HepG2 (cell line): ENCODE data around the gene SGSM1. TPM values are rescaled to one million over a fixed set of nuclear protein-coding genes. Genes with fewer than 3 reads are reported as not detected.

Source experiments
- GFI1 ChIP-seq: sonication (generic); formaldehyde crosslinking; IDR thresholded peaks from 2 replicates; pipeline ENCODE4 v1.5.0; 2020; ENCODE audit warnings: missing genetic modification reagents, mild to moderate bottlenecking, borderline replicate concordance
- GTF2F1 ChIP-seq: fragments of 150-350 bp; IDR thresholded peaks from 2 replicates; pipeline ENCODE4 v1.6.1; 2014; ENCODE audit warnings: low read length
- HNF4A ChIP-seq: sonication (generic); formaldehyde crosslinking; IDR thresholded peaks from 2 replicates; pipeline ENCODE4 v1.4.0; 2020; ENCODE audit warnings: missing genetic modification reagents
- LCORL ChIP-seq, 2 experiments: fragments of 450-650 bp in 1 of 2; sonication (generic) in 1 of 2; formaldehyde crosslinking in 1 of 2; IDR thresholded peaks; 2 replicates each; pipeline versions ENCODE4 v1.5.0 to v1.6.1; 2017 to 2020; ENCODE audit warnings: antibody characterized with exemption in 1 of 2, missing genetic modification reagents in 1 of 2
- MIXL1 ChIP-seq: IDR thresholded peaks from 2 replicates; pipeline ENCODE4 v1.6.1; 2016
- RFXANK ChIP-seq: IDR thresholded peaks from 2 replicates; pipeline ENCODE4 v1.6.1; 2016
- SIN3A ChIP-seq: IDR thresholded peaks from 2 replicates; pipeline ENCODE4 v1.6.1; 2011; ENCODE audit warnings: low read depth, mild to moderate bottlenecking, control low read depth, low read length, borderline replicate concordance
- SMC3 ChIP-seq: IDR thresholded peaks from 2 replicates; pipeline ENCODE4 v1.6.1; 2011; ENCODE audit warnings: low read length, improper control_type of control experiment
- ZNF318 ChIP-seq: sonication (generic); formaldehyde crosslinking; IDR thresholded peaks from 2 replicates; pipeline ENCODE4 v1.4.0; 2020; ENCODE audit warnings: mild to moderate bottlenecking, missing genetic modification reagents
- ZNF550 ChIP-seq: sonication (generic); formaldehyde crosslinking; IDR thresholded peaks from 2 replicates; pipeline ENCODE4 v1.4.0; 2020; ENCODE audit warnings: mild to moderate bottlenecking, missing genetic modification reagents, borderline replicate concordance
- ZNF652 ChIP-seq: IDR thresholded peaks from 2 replicates; pipeline ENCODE4 v1.6.1; 2016; ENCODE audit warnings: low read depth, borderline replicate concordance
- polyA plus RNA-seq, 8 experiments: library from polyadenylated mRNA; depleted of rRNA in 3 of 8; stranded (reverse) in 7 of 8; unstranded in 1 of 8; fragments of >200 nt; fragmentation: Illumina TruSeq in 4 of 8; extraction: Trizol in 4 of 8; gene quantifications; 2 replicates each; pipeline versions ENCODE4 v1.2.1 to v1.2.3, GENCODE V29; 2011 to 2016; ENCODE audit warnings: low read depth in 4 of 8, missing spikeins in 1 of 8, mixed read lengths in 1 of 8; ENCODE audit not compliant: insufficient read depth in 1 of 8
- total RNA-seq, 5 experiments: library from RNA; depleted of rRNA; stranded (reverse); fragments of >200 nt; fragmentation: Illumina TruSeq; extraction: Trizol; gene quantifications; 2 replicates each; pipeline ENCODE4 v1.2.3, GENCODE V29; 2016; ENCODE audit warnings: low read depth in 1 of 5
- TF ChIP-seq, protein P1 (sequence below): sonication (generic); formaldehyde crosslinking; conservative IDR thresholded peaks from 2 replicates; pipeline ENCODE4 v1.4.0; 2020; ENCODE audit warnings: mild to moderate bottlenecking, missing genetic modification reagents, moderate library complexity
- TF ChIP-seq, protein P2 (sequence below): sonication (generic); formaldehyde crosslinking; IDR thresholded peaks from 2 replicates; pipeline ENCODE4 v1.9.0; 2021; ENCODE audit warnings: missing genetic modification reagents, mild to moderate bottlenecking, borderline replicate concordance

The SGSM1 gene
- total and polyA plus RNA-seq, 2 of the 13 experiments (the other 11 are each of a cell fraction or from before 2014, with no cell fraction given) = 0.07 TPM; not detected in 1

DNA sequence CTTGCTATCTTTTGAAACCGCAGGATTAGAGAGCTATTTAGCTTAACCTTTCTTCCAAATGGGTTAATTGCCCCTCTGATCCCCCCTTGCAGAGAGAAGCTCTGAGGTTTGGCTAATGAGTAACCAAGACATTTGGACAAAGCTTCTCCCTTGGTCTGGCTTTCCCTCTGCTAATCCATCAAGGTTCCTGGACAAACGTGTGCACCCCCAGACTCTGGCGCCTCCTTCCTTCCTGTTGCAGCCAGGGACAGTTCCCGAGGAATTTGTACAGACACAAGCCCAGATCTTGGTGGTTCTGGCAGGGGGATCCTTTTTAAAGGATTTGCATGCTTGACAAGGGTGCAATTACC is 148.1 kb downstream of the SGSM1 start (continued):
- no peak for TF ChIP-seq ZNF550 (CRISPR knock-in tag)
- 0 out of 2 replicates have a peak, but pooled peaks have one; percentile 8 for TF ChIP-seq MIXL1 (CRISPR knock-in tag)
- peak; percentile 66; the same call in 1 of the 2 replicates for TF ChIP-seq ZNF652 (CRISPR knock-in tag)
- TF ChIP-seq RFXANK (CRISPR knock-in tag) = no peak
- no peak for TF ChIP-seq GTF2F1
- TF ChIP-seq, protein P1, sequence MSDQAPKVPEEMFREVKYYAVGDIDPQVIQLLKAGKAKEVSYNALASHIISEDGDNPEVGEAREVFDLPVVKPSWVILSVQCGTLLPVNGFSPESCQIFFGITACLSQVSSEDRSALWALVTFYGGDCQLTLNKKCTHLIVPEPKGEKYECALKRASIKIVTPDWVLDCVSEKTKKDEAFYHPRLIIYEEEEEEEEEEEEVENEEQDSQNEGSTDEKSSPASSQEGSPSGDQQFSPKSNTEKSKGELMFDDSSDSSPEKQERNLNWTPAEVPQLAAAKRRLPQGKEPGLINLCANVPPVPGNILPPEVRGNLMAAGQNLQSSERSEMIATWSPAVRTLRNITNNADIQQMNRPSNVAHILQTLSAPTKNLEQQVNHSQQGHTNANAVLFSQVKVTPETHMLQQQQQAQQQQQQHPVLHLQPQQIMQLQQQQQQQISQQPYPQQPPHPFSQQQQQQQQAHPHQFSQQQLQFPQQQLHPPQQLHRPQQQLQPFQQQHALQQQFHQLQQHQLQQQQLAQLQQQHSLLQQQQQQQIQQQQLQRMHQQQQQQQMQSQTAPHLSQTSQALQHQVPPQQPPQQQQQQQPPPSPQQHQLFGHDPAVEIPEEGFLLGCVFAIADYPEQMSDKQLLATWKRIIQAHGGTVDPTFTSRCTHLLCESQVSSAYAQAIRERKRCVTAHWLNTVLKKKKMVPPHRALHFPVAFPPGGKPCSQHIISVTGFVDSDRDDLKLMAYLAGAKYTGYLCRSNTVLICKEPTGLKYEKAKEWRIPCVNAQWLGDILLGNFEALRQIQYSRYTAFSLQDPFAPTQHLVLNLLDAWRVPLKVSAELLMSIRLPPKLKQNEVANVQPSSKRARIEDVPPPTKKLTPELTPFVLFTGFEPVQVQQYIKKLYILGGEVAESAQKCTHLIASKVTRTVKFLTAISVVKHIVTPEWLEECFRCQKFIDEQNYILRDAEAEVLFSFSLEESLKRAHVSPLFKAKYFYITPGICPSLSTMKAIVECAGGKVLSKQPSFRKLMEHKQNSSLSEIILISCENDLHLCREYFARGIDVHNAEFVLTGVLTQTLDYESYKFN (CRISPR knock-in tag) = no peak
- 0 out of 2 replicates have a peak, but pooled peaks have one; percentile 1 for TF ChIP-seq HNF4A (CRISPR knock-in tag)
- TF ChIP-seq SMC3 = no peak
- TF ChIP-seq, protein P2, sequence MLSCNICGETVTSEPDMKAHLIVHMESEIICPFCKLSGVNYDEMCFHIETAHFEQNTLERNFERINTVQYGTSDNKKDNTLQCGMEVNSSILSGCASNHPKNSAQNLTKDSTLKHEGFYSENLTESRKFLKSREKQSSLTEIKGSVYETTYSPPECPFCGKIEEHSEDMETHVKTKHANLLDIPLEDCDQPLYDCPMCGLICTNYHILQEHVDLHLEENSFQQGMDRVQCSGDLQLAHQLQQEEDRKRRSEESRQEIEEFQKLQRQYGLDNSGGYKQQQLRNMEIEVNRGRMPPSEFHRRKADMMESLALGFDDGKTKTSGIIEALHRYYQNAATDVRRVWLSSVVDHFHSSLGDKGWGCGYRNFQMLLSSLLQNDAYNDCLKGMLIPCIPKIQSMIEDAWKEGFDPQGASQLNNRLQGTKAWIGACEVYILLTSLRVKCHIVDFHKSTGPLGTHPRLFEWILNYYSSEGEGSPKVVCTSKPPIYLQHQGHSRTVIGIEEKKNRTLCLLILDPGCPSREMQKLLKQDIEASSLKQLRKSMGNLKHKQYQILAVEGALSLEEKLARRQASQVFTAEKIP (CRISPR knock-in tag) = no peak
- no peak for TF ChIP-seq ZNF318
- TF ChIP-seq SIN3A = no peak
- TF ChIP-seq LCORL (IDR thresholded peaks at IDR 0.05) = no peak
- peak; percentile 43; the same call in 1 of the 2 replicates for TF ChIP-seq LCORL (CRISPR knock-in tag; IDR thresholded peaks at IDR 0.05)
- peak; percentile 74 for TF ChIP-seq GFI1 (CRISPR knock-in tag)
